Caco-2 (cell line): ENCODE results near the gene TMEM176A. TPM values are rescaled to one million over a fixed set of nuclear protein-coding genes. Genes with fewer than 3 reads are reported as not detected.
A peak's percentile ranks its signal among the peaks of the same experiment; 100 is the strongest.

ENCODE experiments used
- BruUV-seq: library from RNA; stranded (reverse); fragments of 400-500 nt; replicated peaks from 2 replicates; lab custom pipeline; 2021; lab: Mats Ljungman, UMichigan
- CTCF ChIA-PET: fragments of 300-600 bp; sonication (Branson Sonifier 250); formaldehyde crosslinking; loops from one replicate; lab custom pipeline; 2022; ENCODE audit warnings: antibody characterized with exemption; lab: Charles Lee
- POLR2A ChIA-PET: fragments of 300-600 bp; sonication (Branson Sonifier 250); formaldehyde crosslinking; loops from one replicate; lab custom pipeline; 2022; ENCODE audit warnings: antibody characterized with exemption; lab: Charles Lee
- DNase-seq, 2 experiments: peaks; one replicate each; pipeline versions ENCODE4 v3.0.0 to v3.0.0-alpha.2; 2020 to 2022
- H3K27me3 ChIP-seq: replicated peaks from 2 replicates; pipeline ENCODE4 v1.6.0; 2011; ENCODE audit warnings: low read length; ENCODE audit not compliant: control insufficient read depth, insufficient read depth
- H3K36me3 ChIP-seq: 2 replicates; pipeline ENCODE4 v1.5.1; 2011; ENCODE audit warnings: low read length; ENCODE audit not compliant: control insufficient read depth, insufficient read depth
- H3K4me1 ChIP-seq: fragments of 250-450 bp; sonication (Bioruptor Pico); 2 replicates; pipeline ENCODE4 v1.5.1; 2020; ENCODE audit warnings: mild to moderate bottlenecking
- H3K4me3 ChIP-seq: 2 replicates; pipeline ENCODE4 v1.5.1; 2011; ENCODE audit warnings: low read depth, mild to moderate bottlenecking, control low read depth, low read length
- H3K9me3 ChIP-seq: fragments of 250-450 bp; sonication (Bioruptor Pico); 2 replicates; pipeline ENCODE4 v1.5.1; 2020; ENCODE audit warnings: mild to moderate bottlenecking, moderate library complexity
- H3K27ac Mint-ChIP-seq: one replicate; pipeline ENCODE4 v1.8.0; 2022; ENCODE audit warnings: mixed read lengths; ENCODE audit not compliant: unreplicated experiment
- H3K27me3 Mint-ChIP-seq: one replicate; pipeline ENCODE4 v1.8.0; 2022; ENCODE audit warnings: mixed read lengths; ENCODE audit not compliant: insufficient read depth, unreplicated experiment
- H3K36me3 Mint-ChIP-seq: one replicate; pipeline ENCODE4 v1.8.0; 2022; ENCODE audit warnings: mild to moderate bottlenecking, mixed read lengths; ENCODE audit not compliant: insufficient read depth, unreplicated experiment
- H3K4me1 Mint-ChIP-seq: one replicate; pipeline ENCODE4 v1.8.0; 2022; ENCODE audit warnings: low read depth, mixed read lengths; ENCODE audit not compliant: unreplicated experiment
- H3K4me3 Mint-ChIP-seq: one replicate; pipeline ENCODE4 v1.8.0; 2022; ENCODE audit warnings: mild to moderate bottlenecking, moderate library complexity, mixed read lengths; ENCODE audit not compliant: unreplicated experiment
- H3K9me3 Mint-ChIP-seq: one replicate; pipeline ENCODE4 v1.8.0; 2022; ENCODE audit warnings: mixed read lengths; ENCODE audit not compliant: unreplicated experiment
- intact Hi-C: fragments of 100-400 bp; cut with micrococcal nuclease; formaldehyde crosslinking; loops from one replicate; pipeline ENCODE4 v1.10.0; 2022; ENCODE audit not compliant: unreplicated experiment
- total RNA-seq: library from RNA; stranded (reverse); gene quantifications from 2 replicates; pipeline ENCODE4 v1.2.3, GENCODE V29; 2022
- TF ChIP-seq, protein P1 (sequence below), 2 experiments: fragments of 200-600 bp in 1 of 2; IDR thresholded peaks; 1 replicate in 1 of 2; 2 replicates in 1 of 2; pipeline versions ENCODE4 v1.5.1 to v1.8.0; 2011 to 2022; ENCODE audit warnings: antibody characterized with exemption in 1 of 2, control low read depth in 1 of 2, inconsistent platforms in 1 of 2, low read depth in 1 of 2, low read length in 1 of 2, mild to moderate bottlenecking in 1 of 2, moderate library complexity in 1 of 2; ENCODE audit not compliant: insufficient read depth in 1 of 2, severe bottlenecking in 1 of 2, unreplicated experiment in 1 of 2

The TMEM176A gene
- total RNA-seq, 1 experiment from 2014 or later = 49.6 TPM

DNA sequence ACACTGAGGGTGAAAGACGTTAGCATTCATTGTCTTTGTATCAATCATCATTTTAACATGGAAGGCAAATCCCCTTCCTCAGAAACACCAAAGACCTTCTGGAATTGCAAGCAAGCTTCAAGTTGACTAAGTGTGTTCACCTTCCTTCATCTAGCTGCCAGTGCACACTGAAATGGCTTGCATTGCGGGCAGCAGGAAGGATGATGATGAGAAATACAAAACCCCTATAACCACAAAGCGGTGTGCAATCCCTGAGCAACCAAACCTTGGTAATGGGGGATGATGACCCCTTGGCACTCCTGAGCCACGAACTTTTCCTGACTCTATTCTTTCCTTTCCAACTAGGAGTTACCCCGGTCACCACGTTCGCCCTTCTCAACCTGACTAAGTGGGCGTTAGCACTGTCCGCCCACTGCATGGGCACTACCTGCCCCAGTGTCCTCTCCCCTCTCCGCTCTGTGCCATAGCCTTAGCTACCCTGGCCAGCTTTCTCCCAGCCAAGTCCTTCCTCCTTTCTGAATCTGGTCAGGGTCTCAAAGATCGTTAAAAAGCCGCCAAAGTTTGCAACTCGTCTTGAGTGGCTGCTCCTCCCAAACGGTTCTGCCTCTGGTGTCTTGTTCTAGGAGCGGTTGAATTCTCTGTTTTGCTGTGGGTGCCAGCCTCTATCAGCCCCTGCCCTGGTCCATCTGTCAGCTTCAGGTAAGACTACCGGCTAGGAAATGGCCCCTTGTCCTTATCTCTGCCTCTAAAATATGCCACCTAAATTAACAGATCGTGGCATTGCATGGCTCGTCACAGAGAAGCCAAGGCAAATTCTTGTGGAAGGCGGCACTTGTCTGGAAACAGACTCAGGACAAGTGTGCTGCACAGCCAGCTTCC, 51.2 kb downstream of the TMEM176A start:
- BruUV-seq = no TSS peak
- H3K4me3 Mint-ChIP-seq = peak overlapping the region; percentile 46

DNA sequence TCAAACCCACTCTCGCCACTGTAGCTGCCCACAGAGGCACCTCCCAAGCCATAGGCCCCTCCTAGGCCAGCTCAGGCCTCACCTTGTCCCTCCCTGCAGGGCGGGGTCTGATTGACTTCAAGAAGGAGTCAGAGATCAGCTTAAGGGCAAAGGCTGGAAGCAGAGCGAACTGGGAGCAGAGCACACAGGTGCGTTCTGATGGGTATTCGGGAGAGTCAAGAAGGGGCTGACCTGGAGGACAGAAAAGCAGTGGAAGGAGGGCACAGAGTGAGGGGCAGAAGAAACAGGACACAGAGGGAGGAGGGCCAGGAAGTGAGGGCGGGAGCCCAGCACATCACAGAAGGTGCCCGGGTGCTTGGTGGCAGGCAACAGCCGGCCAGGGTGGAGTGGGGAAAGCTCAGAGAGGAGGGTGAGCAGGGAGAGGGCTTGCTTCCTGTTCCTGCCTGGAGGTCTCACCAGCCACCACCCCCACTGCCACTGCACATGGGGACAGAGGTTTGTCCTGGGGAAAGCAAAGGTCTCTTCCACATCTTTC, 51.9 kb downstream of the TMEM176A start, which contains the start of gene AOC1:
AOC1 (plus strand) TSS at position 147 of the 535 bp plus-strand sequence. CDS start 3,954 bp downstream, outside the sequence.
- peaks cover 2% of the 10 kb centered on the region for H3K27me3 Mint-ChIP-seq
- CTCF ChIA-PET = interaction anchor here (0.6 to 0.7 kb wide), 2 partner anchors 25 to 69 kb away, joined by 3 read pairs; no protein-coding TSS in a partner anchor
- Histone ChIP-seq H3K36me3 (no peaks in the 10 kb centered on the region), H3K27me3 (no peaks in the 10 kb centered on the region; the same call in 1 of the 2 replicates), H3K4me3 (peak within 1 kb of the TSS; percentile 17; the same call in 1 of the 2 replicates), H3K9me3 (no peaks in the 10 kb centered on the region), H3K4me1 (peaks cover 10% of the 10 kb centered on the region)
- peaks cover 13% of the 10 kb centered on the region for H3K4me1 Mint-ChIP-seq
- H3K36me3 Mint-ChIP-seq = no peaks in the 10 kb centered on the region
- peak; percentile 49 to 72 for DNase-seq
- POLR2A ChIA-PET = interaction anchor here (1.1 kb wide), 1 partner anchor 20 kb away, joined by 4 read pairs; no protein-coding TSS in a partner anchor
- peak within 1 kb of the TSS; percentile 46 for H3K4me3 Mint-ChIP-seq
- no peaks in the 10 kb centered on the region for H3K9me3 Mint-ChIP-seq
- peak within 1 kb of the TSS; percentile 6 for H3K27ac Mint-ChIP-seq
- TF ChIP-seq, protein P1, sequence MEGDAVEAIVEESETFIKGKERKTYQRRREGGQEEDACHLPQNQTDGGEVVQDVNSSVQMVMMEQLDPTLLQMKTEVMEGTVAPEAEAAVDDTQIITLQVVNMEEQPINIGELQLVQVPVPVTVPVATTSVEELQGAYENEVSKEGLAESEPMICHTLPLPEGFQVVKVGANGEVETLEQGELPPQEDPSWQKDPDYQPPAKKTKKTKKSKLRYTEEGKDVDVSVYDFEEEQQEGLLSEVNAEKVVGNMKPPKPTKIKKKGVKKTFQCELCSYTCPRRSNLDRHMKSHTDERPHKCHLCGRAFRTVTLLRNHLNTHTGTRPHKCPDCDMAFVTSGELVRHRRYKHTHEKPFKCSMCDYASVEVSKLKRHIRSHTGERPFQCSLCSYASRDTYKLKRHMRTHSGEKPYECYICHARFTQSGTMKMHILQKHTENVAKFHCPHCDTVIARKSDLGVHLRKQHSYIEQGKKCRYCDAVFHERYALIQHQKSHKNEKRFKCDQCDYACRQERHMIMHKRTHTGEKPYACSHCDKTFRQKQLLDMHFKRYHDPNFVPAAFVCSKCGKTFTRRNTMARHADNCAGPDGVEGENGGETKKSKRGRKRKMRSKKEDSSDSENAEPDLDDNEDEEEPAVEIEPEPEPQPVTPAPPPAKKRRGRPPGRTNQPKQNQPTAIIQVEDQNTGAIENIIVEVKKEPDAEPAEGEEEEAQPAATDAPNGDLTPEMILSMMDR (IDR thresholded peaks at IDR 0.05; ENCODE audit: insufficient read depth in 1 of 2, low read depth in 1 of 2, low read length in 1 of 2, severe bottlenecking in 1 of 2, unreplicated experiment in 1 of 2) = no peak
- no TSS peak for BruUV-seq
- intact Hi-C loops = no loop called here

More for the DNA sequence above, 51.2 kb downstream of the TMEM176A start:
- peaks cover 13% of the 10 kb centered on the region for H3K4me1 Mint-ChIP-seq
- Histone ChIP-seq H3K36me3 (no peaks in the 10 kb centered on the region), H3K4me1 (peaks cover 10% of the 10 kb centered on the region), H3K9me3 (no peaks in the 10 kb centered on the region), H3K4me3 (no peak overlapping the region), H3K27me3 (no peaks in the 10 kb centered on the region; the same call in 1 of the 2 replicates)
- TF ChIP-seq, protein P1 (IDR thresholded peaks at IDR 0.05; ENCODE audit: insufficient read depth in 1 of 2, low read depth in 1 of 2, low read length in 1 of 2, severe bottlenecking in 1 of 2, unreplicated experiment in 1 of 2) = no peak
- ChIA-PET POLR2A (interaction anchor here (1.1 kb wide), 1 partner anchor 20 kb away, joined by 4 read pairs; no protein-coding TSS in a partner anchor), CTCF (interaction anchor here (0.6 to 0.7 kb wide), 2 partner anchors 25 to 68 kb away, joined by 3 read pairs; no protein-coding TSS in a partner anchor)
- no peak for DNase-seq
- peaks cover 2% of the 10 kb centered on the region for H3K27me3 Mint-ChIP-seq
- intact Hi-C loops = no loop called here
- H3K27ac Mint-ChIP-seq = peak overlapping the region; percentile 6
- H3K36me3 Mint-ChIP-seq = no peaks in the 10 kb centered on the region
- no peaks in the 10 kb centered on the region for H3K9me3 Mint-ChIP-seq
